Fibroblast of skin of left quadriceps (primary cell): ENCODE results near the gene CEP112.

Experiments used
- DNase-seq, 2 experiments: peaks; one replicate each; pipeline ENCODE4 v3.0.0-alpha.2; 2013; ENCODE audit warnings: low read depth in 2 of 2

CEP112 gene

GRCh38 chr17:65656390-65657250 lies 535.3 kb downstream of the CEP112 start:
- no peak for DNase-seq

GRCh38 chr17:65655706-65656105 lies 536.2 kb downstream of the CEP112 start:
- no peak for DNase-seq

GRCh38 chr17:65644545-65644944 lies 547.4 kb downstream of the CEP112 start:
- no peak for DNase-seq

GRCh38 chr17:65638221-65638975 lies 553.5 kb downstream of the CEP112 start:
- no peak for DNase-seq

- no peak for DNase-seq
Measured at GRCh38 chr17:65637786-65638185, 554.1 kb downstream of the CEP112 start.

- no peak for DNase-seq
Measured at GRCh38 chr17:65634533-65634932, 557.4 kb downstream of the CEP112 start.

- DNase-seq, result no peak
Measured at GRCh38 chr17:65633988-65634387, 557.9 kb downstream of the CEP112 start.

GRCh38 chr17:65633146-65633881 lies 558.6 kb downstream of the CEP112 start:
- no peak for DNase-seq

GRCh38 chr17:65630502-65630901 lies 561.4 kb downstream of the CEP112 start:
- DNase-seq, result no peak

- no peak for DNase-seq
Measured at GRCh38 chr17:65629234-65629690, 562.7 kb downstream of the CEP112 start.

GRCh38 chr17:65628644-65629036 lies 563.3 kb downstream of the CEP112 start:
- DNase-seq, result no peak

GRCh38 chr17:65627891-65628643 lies 563.9 kb downstream of the CEP112 start:
- DNase-seq, result no peak

GRCh38 chr17:65627108-65627507 lies 564.8 kb downstream of the CEP112 start:
- no peak for DNase-seq

GRCh38 chr17:65626451-65626850 lies 565.5 kb downstream of the CEP112 start:
- no peak for DNase-seq

GRCh38 chr17:65618516-65618915 lies 573.4 kb downstream of the CEP112 start:
- DNase-seq, result no peak

- DNase-seq, result no peak
Measured at GRCh38 chr17:65617496-65617895, 574.4 kb downstream of the CEP112 start.

GRCh38 chr17:65609749-65610148 lies 582.2 kb downstream of the CEP112 start:
- DNase-seq, result no peak

GRCh38 chr17:65609286-65609685 lies 582.6 kb downstream of the CEP112 start:
- no peak for DNase-seq

- DNase-seq, result no peak
Measured at GRCh38 chr17:65604070-65604469, 587.9 kb downstream of the CEP112 start.

GRCh38 chr17:65601881-65602280 lies 590.1 kb downstream of the CEP112 start:
- DNase-seq, result no peak

- no peak for DNase-seq
Measured at GRCh38 chr17:65601145-65601544, 590.8 kb downstream of the CEP112 start.
